Tongue (tissue), 3 donors: ENCODE data around the gene SH2D7. TPM values are rescaled to one million over a fixed set of nuclear protein-coding genes. Genes with fewer than 3 reads are reported as not detected.
"Not testable (repeated sequence)": the region's sequence is repeated elsewhere in the genome, so short reads cannot be mapped to it uniquely, and the experiment has no call there.

Source experiments
- DNase-seq: peaks from one replicate; pipeline ENCODE4 v3.0.0-alpha.2; 2015
- small RNA-seq: library from RNA; depleted of rRNA; stranded (forward); fragments of <200 nt; gene quantifications from one replicate; pipeline ENCODE3, GENCODE V24; 2014; ENCODE audit warnings: low replicate concordance
- total RNA-seq: library from RNA; depleted of rRNA; stranded (reverse); fragments of >200 nt; gene quantifications from one replicate; pipeline ENCODE4 v1.2.3, GENCODE V29; 2014

The SH2D7 gene
- total RNA-seq, 1 donor from 2014 or later = not detected

DNA sequence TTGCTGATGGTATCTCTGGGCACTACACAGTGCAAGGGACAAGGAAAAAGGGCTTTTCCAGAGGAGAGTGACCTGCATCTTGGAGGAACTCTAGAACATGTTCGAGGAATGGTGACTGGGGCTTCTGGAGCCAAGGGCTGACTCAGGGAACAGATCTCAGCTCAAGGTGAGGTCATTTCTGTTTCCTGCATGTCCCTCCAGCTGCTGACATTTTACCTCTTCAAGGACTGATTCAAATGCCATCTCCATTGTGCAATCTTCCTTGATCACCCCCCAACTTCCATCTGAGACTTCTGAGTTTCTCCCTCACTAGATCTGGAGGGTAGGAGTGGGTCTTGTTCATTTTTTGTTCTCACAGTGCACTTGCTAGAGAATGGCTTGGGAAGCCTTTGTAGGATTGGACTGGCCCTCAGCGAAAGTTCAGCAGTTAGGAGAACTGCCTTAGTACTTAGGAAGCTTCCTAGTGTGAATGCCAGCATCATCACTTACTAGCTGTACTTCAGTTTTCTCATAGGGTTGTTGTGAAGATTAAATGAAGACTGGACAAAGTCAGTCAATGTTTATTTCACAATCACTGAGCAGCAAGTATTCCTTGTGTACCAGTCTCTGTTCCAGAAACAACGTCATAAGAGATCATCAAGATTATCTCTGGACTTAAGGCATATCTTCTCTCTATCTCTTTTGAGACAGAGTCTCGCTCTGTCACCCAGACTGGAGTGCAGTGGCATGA is 54.2 kb downstream of the SH2D7 start:
- DNase-seq = no peak

DNA sequence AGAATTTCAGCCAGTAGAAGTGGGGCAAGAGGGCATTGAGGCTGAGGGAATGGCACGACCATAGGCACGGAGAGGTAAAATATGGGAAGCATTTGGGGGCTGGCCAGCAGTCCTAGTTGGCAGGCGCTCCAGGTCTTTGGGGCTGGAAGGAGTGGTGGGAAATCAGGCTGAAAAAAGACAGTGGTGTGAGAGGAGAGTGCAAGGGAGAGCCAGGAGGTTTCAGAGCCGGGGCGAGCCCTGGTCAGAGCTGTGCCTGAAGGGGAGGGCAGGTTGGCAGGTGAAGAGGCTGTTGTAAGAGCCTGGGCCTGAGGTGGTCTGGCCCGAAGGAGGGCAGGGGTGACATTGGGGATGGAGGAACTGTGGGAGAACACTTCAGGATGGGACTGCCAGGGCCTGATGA is 55.2 kb downstream of the SH2D7 start:
- DNase-seq = no peak

GRCh38 chr15:78148392-78149067 is 56.2 kb downstream of the SH2D7 start:
- no peak for DNase-seq

DNA sequence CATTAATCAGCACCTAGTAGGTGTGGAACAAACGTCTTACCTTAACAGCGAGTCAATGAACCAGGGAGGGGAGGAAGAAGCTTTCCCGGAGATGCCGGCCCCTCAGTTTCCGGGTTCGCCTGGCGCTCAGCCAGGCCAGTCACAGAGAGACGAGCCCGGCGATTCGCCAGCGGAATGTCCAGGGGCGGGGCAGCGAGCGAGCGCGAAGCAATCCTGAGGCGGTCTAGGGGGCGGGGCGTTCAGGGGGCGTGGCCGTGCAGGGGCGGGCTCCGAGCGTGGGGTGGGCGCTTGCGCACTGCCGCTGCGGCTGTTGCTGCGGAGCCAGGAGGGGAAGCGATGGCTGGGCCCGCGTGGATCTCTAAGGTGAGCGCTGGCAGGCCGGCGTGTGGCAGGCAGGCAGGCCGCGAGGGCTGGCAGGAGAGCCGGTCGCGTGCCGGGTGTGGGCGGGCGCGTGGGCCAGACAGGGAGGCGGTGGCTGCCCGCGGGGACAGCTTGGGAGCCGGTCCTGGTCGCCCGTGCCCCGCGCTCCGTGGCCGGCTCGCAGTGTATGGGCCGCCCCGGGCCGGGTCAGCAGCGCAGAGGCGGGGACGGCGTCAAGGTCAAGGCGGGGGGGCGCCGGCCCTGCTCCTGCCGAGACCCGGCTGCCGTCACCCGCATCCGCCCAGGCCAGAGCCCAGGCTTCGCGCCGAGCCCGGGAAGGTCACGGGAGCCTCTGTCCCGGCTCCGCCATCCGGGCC is 56.9 kb downstream of the SH2D7 start, which contains the start of gene IDH3A:
Gene IDH3A, plus strand, starts transcription at position 295 of the 737 bp plus-strand sequence. Its CDS starts 42 bp downstream, at position 337.
- peak; percentile 99 for DNase-seq

DNA sequence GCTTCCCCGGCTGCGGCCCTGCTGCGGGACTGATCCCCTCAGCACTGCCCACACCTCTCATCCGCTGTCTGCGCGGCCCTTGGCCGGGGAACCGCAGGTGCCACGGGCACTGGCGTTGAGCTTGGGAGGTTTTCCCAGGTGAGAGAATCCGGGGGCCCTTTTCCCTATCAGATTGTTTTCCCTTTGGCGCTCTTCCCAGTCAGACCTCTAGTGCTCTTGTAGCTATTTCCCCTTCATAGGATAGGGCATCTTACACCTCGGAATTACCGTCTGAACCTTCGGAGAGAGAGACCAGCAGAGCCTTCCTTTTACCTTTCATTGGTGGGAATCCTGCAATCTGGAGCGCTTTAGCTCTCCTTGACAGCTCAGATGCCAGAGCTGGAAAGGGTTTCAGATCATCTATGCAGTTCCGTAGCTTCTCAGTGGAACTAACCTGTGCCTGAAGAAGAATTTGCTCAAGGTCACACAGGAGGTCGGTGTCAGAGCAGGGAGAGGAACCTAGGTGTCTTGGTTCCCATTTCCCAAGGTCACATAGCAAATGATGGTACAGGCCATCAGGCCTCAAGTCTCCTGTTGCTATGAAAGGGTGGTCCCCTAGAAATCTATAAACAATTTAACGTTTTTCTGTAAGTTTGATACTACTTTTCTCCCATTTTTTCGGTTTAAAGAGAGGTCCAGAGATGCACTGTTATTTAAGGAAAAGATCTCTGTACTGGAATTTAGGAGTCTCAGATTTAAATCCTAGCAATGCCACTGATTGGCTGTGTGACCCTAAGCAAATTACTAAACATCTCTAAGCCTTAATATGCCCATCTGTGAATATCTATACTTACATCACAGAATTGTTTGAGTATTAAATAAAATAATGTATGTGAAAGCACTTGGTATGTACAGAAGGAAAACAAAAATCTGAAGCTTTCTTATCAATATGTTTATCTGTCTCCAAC is 57.7 kb downstream of the SH2D7 start:
- peak; percentile 50 for DNase-seq

DNA sequence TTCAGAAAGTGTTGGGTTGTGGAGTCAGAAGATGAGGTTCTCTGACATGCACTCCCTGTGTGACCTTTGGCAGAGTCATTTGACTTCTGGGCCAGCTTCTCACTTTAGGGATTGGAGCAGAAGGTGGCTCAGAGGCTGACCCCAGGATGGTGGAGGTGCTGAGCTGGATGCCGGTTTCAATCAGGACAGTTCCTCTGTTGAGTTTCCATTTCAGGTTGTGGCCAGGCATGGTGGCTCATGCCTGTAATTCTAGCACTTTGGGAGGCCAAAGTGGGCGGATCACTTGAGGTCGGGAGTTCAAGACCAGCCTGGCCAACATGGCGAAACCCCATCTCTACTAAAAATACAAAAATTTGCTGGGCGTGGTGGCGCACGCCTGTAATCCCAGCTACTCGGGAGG is 58.7 kb downstream of the SH2D7 start:
- DNase-seq = not testable (repeated sequence)

Small RNAs within 50 kb of the gene (small RNA-seq; reads per million reads assigned to genes)
- gene RF00092 = not detected

Other genes starting within 250 kb of the SH2D7 start
- gene TBC1D2B, start 14.8 kb upstream of the SH2D7 start, total RNA-seq = 50.7 TPM
- gene CIB2, start 38.9 kb downstream of the SH2D7 start, total RNA-seq = 12.1 TPM
- 117 TPM for gene IDH3A, start 56.8 kb downstream of the SH2D7 start, total RNA-seq
- gene ACSBG1, start 142.0 kb downstream of the SH2D7 start, total RNA-seq = 1.5 TPM
- gene DNAJA4, start 172.0 kb downstream of the SH2D7 start, total RNA-seq = 53.7 TPM
- gene SKIC8, start 207.0 kb downstream of the SH2D7 start, total RNA-seq = 45.2 TPM
- gene CRABP1, start 247.8 kb downstream of the SH2D7 start, total RNA-seq = 21.6 TPM